Urinary bladder (tissue), 4 donors: ENCODE results near the gene CAV2. TPM values are rescaled to one million over a fixed set of nuclear protein-coding genes. Genes with fewer than 3 reads are reported as not detected.
"Not testable (repeated sequence)": the region's sequence is repeated elsewhere in the genome, so short reads cannot be mapped to it uniquely, and the experiment has no call there.

ENCODE experiments used
- DNase-seq: peaks from one replicate; pipeline ENCODE4 v3.0.0-alpha.2; 2015; ENCODE audit errors: extremely low spot score
- H3K27ac ChIP-seq: one replicate; pipeline ENCODE4 v1.5.1; 2013; ENCODE audit warnings: low read depth, mild to moderate bottlenecking, moderate library complexity
- H3K36me3 ChIP-seq: one replicate; pipeline ENCODE4 v1.6.1; 2013; ENCODE audit warnings: mild to moderate bottlenecking, moderate library complexity; ENCODE audit not compliant: insufficient read depth
- H3K4me1 ChIP-seq: one replicate; pipeline ENCODE4 v1.6.1; 2013; ENCODE audit warnings: mild to moderate bottlenecking, moderate library complexity; ENCODE audit not compliant: insufficient read depth
- H3K4me3 ChIP-seq: one replicate; pipeline ENCODE4 v1.5.1; 2013; ENCODE audit warnings: low read depth, low read length
- WGBS: extraction: QIAGEN DNeasy Blood & Tissue Kit; methylation state at CpG from one replicate; pipeline ENCODE4 v1.1.7; 2013; 5-methylcytosine and 5-hydroxymethylcytosine counted together
- polyA plus RNA-seq: library from polyadenylated mRNA; stranded (reverse); fragments of 200-250 nt; gene quantifications from one replicate; pipeline ENCODE4 v1.2.3, GENCODE V29; 2013
- total RNA-seq: library from RNA; depleted of rRNA; stranded (reverse); fragments of >200 nt; gene quantifications from one replicate; pipeline ENCODE4 v1.2.3, GENCODE V29; 2014
- donor health status: healthy with polysubstance abuse.
- donor health status: healthy.

Gene CAV2
- total and polyA plus RNA-seq, 2 donors: 86.5 to 139 TPM

DNA sequence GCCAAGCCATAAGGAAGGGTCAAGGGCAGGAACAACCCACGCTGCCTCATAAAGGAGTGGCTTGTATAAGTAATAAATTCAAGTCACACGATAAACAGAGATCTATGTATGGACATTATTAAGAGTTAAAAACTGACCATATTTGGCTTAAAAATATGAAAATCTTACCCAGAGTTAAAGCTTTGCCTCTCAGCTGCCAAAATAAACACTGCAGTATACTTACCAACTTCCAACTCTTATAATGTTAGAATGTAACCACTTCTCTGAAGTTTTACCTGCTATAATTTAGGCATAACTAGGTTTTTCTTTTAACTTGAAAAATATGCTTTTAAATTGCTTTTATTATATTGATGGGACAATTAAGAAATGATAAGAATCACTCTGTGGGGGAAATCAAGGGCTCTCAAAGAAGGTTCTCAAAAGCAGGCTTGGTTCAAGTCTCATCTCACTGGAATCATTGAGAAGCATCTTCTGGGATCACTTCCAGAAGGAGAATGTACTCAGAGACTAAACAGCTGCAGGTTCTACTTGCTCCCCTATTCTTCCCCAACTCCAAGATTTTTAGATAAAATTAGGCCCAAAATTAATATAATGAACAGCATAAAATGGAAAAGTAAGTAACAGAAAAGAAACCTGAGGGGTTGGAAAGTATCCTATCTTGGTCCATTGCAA lies 16.1 kb upstream of the CAV2 start:
- 40% methylated on average over 2 of the region's 2 CpGs for WGBS
- no peak overlapping the region for H3K27ac ChIP-seq
- H3K36me3 ChIP-seq: no peaks in the 10 kb centered on the region

GRCh38 chr7:116484389-116484788 lies 15.1 kb upstream of the CAV2 start:
- not testable (repeated sequence) for H3K27ac ChIP-seq, H3K4me1 ChIP-seq, DNase-seq, H3K4me3 ChIP-seq, H3K36me3 ChIP-seq
- 98% methylated on average over 4 of the region's 4 CpGs for WGBS

More for the DNA sequence above, 16.1 kb upstream of the CAV2 start:
- no peak for DNase-seq
- Histone ChIP-seq H3K4me3 (no peak overlapping the region), H3K4me1 (no peaks in the 10 kb centered on the region)

DNA sequence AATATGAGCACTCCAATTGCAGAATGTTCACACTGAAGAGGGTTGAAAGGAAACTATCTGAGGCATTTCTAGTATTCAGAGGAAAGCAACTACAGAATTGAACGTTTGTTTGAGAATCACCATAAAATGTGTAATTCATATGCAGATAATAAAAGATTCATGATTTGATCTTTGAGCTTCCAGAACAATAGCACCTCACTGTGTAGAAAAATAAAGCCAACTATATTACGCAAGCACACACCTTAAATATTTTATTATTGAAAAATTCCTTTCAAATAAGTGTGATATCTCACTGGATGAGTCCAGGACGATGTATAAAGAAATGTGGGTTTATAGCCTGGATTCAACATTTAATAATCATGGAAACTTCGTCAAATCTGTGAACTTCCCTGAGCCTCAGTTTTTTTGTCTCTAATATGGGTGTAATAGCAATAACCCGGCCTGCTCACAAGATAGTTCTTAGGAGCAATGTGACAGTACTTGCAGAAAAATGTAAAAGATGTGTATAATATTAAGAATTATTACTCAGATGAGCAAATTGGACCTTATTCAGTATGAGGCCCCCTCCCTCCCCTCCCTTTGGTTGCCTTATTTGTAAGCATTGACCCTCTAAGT lies 11.5 kb upstream of the CAV2 start:
- no peak overlapping the region for H3K4me3 ChIP-seq
- H3K36me3 ChIP-seq: no peaks in the 10 kb centered on the region
- H3K4me1 ChIP-seq: no peaks in the 10 kb centered on the region
- no peak for DNase-seq
- H3K27ac ChIP-seq: no peak overlapping the region
- WGBS: 75% methylated on average over 5 of the region's 5 CpGs

DNA sequence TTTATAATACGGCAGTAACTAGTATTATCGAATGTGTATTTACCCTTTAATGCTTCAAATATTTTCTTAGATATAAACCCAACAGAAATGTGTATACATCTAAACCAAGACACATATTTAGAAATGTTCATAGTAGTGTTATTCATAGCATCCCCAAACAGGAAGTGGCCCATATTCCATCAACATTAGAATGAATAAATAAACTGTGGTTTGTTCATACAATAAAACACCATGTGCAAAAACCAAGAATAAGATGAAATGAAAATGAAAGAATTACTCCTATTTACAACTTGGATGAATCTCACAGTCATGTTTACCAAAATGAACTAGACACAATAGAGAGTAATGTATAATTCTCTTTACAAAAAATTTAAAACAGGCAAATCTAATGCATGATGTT lies 9.2 kb upstream of the CAV2 start:
- Histone ChIP-seq H3K27ac (no peak overlapping the region), H3K36me3 (no peaks in the 10 kb centered on the region), H3K4me3 (no peak overlapping the region), H3K4me1 (no peaks in the 10 kb centered on the region)
- WGBS: 57% methylated on average over 2 of the region's 2 CpGs
- DNase-seq: no peak

- no peaks in the 10 kb centered on the region for H3K4me1 ChIP-seq
- no peaks in the 10 kb centered on the region for H3K36me3 ChIP-seq
- no peak for DNase-seq
- no peak overlapping the region for H3K4me3 ChIP-seq
- no peak overlapping the region for H3K27ac ChIP-seq
- 63% methylated on average over 3 of the region's 3 CpGs for WGBS
Observed at GRCh38 chr7:116491887-116492653, 7.5 kb upstream of the CAV2 start.

DNA sequence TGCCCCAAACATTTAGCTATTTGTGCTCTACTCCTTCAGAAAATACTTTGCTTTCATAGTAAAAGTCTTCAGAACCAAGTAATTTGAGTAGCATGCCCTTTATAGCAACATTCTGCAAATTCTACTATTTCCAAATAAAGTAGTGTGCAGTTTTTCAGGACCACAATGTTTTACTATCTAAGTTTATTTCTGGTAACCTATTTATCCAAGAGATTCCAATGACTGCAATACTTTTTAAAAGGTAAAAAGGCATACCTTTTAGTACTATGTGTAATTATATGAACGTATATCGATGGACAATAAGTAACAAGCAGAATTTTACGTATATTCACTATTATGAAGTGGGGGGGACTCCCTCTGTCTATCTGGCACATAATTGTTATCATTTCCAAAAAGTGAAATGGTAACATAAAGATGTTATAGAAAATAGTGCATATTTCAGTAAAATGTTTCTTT lies 6.9 kb upstream of the CAV2 start:
- H3K27ac ChIP-seq: no peak overlapping the region
- DNase-seq: no peak
- H3K4me1 ChIP-seq: no peaks in the 10 kb centered on the region
- H3K36me3 ChIP-seq: no peaks in the 10 kb centered on the region
- WGBS: 67% methylated on average over 3 of the region's 3 CpGs
- H3K4me3 ChIP-seq: no peak overlapping the region

- H3K27ac ChIP-seq: no peak overlapping the region
- H3K4me3 ChIP-seq: no peak overlapping the region
- H3K36me3 ChIP-seq: no peaks in the 10 kb centered on the region
- no peak for DNase-seq
- WGBS: 30% methylated on average over 1 of the region's 1 CpG
- no peaks in the 10 kb centered on the region for H3K4me1 ChIP-seq
Observed at GRCh38 chr7:116493449-116493848, 6.1 kb upstream of the CAV2 start.

GRCh38 chr7:116494472-116494871 lies 5.1 kb upstream of the CAV2 start:
- no peaks in the 10 kb centered on the region for H3K36me3 ChIP-seq
- no peak overlapping the region for H3K27ac ChIP-seq
- no peak overlapping the region for H3K4me3 ChIP-seq
- WGBS: 95% methylated on average over 2 of the region's 2 CpGs
- no peak for DNase-seq
- no peaks in the 10 kb centered on the region for H3K4me1 ChIP-seq

DNA sequence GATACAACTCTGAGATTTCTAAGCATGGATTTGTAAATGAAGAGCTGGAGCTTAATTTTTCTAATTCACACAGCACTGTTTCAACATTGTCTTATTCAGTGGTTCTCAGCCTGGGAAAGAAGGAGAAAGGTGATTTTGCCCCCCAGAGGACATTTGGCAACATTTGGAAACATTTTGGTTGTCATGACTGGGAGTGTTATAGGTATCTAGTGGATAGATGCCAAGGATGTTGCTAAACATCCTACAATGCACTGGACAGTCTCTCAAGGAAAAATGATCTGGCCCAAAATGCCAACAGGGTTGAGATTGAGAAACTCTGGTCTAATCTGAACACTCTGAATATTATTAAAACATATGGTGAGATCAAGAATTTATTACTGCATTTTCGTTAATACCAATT lies 3.8 kb upstream of the CAV2 start:
- Histone ChIP-seq H3K27ac (no peak overlapping the region), H3K4me1 (no peaks in the 10 kb centered on the region)
- 92% methylated on average over 1 of the region's 1 CpG for WGBS

GRCh38 chr7:116496653-116497052 lies 2.9 kb upstream of the CAV2 start:
- Histone ChIP-seq H3K27ac (no peak overlapping the region), H3K36me3 (no peaks in the 10 kb centered on the region), H3K4me3 (no peak overlapping the region), H3K4me1 (no peaks in the 10 kb centered on the region)
- DNase-seq: no peak
- 95% methylated on average over 6 of the region's 6 CpGs for WGBS

More for the DNA sequence above, 3.8 kb upstream of the CAV2 start:
- Histone ChIP-seq H3K36me3 (no peaks in the 10 kb centered on the region), H3K4me3 (no peak overlapping the region)
- no peak for DNase-seq

GRCh38 chr7:116497708-116498107 lies 1.8 kb upstream of the CAV2 start:
- DNase-seq: no peak
- H3K36me3 ChIP-seq: no peaks in the 10 kb centered on the region
- H3K27ac ChIP-seq: no peak overlapping the region
- WGBS: 52% methylated on average over 1 of the region's 1 CpG
- no peaks in the 10 kb centered on the region for H3K4me1 ChIP-seq
- no peak overlapping the region for H3K4me3 ChIP-seq

DNA sequence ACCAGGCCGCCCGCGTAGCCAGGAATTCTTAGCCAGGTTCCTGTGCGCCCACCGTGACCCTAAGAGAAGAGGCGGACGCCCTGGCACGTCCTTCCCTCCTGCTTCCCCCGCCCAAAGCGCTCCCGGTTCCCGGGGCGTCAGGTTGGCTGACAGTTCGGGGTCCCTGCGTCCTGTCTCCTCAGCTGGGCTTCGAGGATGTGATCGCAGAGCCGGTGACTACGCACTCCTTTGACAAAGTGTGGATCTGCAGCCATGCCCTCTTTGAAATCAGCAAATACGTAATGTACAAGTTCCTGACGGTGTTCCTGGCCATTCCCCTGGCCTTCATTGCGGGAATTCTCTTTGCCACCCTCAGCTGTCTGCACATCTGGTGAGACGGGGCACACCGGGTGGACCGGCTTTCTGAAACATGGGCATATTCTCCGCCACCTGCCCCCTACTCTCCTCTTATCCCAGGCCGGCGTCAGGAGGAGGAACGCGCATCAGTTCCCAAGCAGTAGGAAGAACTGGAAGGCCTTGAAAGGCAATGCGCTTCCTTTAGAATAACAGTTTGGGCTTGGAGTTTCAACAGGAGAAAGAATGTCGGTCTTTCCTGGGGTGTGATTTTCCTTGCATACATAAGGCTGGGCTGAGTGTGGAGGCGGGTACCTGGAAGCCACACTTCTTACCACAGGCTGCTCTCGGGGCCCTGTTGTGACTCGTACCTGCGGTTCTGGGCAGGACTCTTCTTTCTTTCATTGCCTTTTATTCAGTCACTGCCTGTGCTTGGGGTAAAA lies 728 bp downstream of the CAV2 start:
- 2% methylated on average over 36 of the region's 36 CpGs for WGBS
- peak overlapping the region; percentile 52 for H3K4me3 ChIP-seq
- H3K27ac ChIP-seq: peak overlapping the region; percentile 73
- no peak for DNase-seq
- H3K4me1 ChIP-seq: no peaks in the 10 kb centered on the region
- no peaks in the 10 kb centered on the region for H3K36me3 ChIP-seq

- Histone ChIP-seq H3K36me3 (no peaks in the 10 kb centered on the region), H3K27ac (peak overlapping the region; percentile 43), H3K4me3 (peak overlapping the region; percentile 28), H3K4me1 (no peaks in the 10 kb centered on the region)
- no peak for DNase-seq
- WGBS: 36% methylated on average over 5 of the region's 5 CpGs
Observed at GRCh38 chr7:116501425-116502167, 2.1 kb downstream of the CAV2 start.
